ENCODE measurements around the gene CRACDL.

CRACDL gene

DNA sequence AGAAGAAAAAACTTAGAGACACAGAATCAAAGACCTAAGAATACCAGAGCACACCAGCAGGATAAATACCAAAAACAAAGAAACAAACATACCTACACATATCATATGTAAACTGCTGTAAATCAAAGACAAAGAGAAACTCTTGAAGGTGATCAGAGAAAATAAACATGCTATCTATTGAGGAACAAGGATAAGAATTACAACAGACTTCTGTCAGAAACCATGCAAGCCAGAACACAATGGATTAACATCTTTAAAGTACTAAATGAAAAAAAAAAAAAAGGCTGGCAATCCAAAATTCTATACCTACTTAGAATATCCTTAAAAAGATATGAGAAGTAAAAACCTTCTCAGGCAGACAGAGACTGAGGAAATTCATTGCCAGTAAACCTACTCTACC is 153.5 kb downstream of the CRACDL start:
- TF ChIP-seq, protein P1, sequence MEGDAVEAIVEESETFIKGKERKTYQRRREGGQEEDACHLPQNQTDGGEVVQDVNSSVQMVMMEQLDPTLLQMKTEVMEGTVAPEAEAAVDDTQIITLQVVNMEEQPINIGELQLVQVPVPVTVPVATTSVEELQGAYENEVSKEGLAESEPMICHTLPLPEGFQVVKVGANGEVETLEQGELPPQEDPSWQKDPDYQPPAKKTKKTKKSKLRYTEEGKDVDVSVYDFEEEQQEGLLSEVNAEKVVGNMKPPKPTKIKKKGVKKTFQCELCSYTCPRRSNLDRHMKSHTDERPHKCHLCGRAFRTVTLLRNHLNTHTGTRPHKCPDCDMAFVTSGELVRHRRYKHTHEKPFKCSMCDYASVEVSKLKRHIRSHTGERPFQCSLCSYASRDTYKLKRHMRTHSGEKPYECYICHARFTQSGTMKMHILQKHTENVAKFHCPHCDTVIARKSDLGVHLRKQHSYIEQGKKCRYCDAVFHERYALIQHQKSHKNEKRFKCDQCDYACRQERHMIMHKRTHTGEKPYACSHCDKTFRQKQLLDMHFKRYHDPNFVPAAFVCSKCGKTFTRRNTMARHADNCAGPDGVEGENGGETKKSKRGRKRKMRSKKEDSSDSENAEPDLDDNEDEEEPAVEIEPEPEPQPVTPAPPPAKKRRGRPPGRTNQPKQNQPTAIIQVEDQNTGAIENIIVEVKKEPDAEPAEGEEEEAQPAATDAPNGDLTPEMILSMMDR (IDR thresholded peaks at IDR 0.05; ENCODE audit: control insufficient read depth, extremely low read depth, insufficient read depth), result no peak
- DNase-seq (ENCODE audit: low read depth), result no peak
- no peak overlapping the region for H3K4me3 ChIP-seq (ENCODE audit: low read depth, low read length)

GRCh38 chr2:98781822-98782221 is 154.2 kb downstream of the CRACDL start:
- DNase-seq (ENCODE audit: low read depth), result no peak
- H3K4me3 ChIP-seq (ENCODE audit: low read depth, low read length), result no peak overlapping the region
- TF ChIP-seq, protein P1 (IDR thresholded peaks at IDR 0.05; ENCODE audit: control insufficient read depth, extremely low read depth, insufficient read depth), result no peak

DNA sequence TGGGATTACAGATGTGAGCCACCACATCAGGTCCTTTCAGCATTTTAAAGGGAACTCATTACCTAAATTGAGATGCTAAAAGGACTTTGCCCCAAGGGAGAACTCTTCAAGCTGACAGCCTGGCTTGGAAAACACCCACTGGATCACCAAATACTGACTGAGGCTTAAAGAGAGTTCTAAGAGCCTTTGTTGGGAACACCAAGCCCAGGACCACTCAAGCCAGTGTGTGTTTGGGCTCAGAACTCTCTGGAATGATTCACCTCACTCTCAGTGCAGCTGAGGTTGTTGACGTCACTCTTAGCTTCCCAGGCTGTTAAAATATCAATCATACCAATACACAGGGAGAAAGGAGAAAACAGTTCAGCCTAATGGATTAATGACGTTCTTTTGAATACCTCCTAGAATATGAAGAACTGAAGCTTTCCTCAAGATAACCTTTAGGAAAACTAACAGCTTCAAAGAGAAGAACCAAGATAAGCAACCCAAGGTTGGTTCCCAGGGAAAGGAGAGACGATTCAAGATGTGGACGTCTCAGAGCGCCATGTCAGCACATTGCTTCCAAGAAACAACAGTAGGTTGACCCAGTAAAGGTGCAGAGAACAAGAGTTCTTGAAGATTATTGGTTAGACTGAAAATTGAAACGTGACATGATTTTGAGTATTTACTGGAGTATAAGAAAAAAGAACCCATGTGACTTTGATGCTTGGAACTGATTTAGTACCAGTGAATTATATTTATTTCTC is 157.1 kb downstream of the CRACDL start:
- H3K4me3 ChIP-seq (ENCODE audit: low read depth, low read length), result no peak overlapping the region
- no peak for DNase-seq (ENCODE audit: low read depth)
- TF ChIP-seq, protein P1 (IDR thresholded peaks at IDR 0.05; ENCODE audit: control insufficient read depth, extremely low read depth, insufficient read depth), result no peak

DNA sequence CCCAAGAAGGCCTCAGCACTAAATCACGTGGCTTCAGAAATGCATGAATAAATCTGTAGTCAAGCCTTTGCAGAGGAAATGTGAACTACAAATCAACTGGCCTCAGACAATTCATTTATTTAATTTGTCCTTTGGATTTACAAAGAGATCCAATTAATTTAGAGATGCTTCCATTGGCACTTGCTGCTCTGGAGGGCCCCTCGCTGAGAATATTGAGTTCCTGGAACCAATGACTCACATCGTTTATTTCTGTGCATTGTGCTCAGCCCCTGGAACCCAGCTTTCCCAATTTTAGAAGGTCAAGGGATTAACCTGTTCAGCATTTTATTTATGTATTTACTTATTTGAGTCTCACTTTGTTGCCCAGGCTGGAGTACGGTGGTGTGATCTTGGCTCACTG is 157.9 kb downstream of the CRACDL start:
- DNase-seq (ENCODE audit: low read depth), result no peak
- H3K4me3 ChIP-seq (ENCODE audit: low read depth, low read length), result no peak overlapping the region
- TF ChIP-seq, protein P1 (IDR thresholded peaks at IDR 0.05; ENCODE audit: control insufficient read depth, extremely low read depth, insufficient read depth), result no peak

GRCh38 chr2:98777710-98778109 is 158.3 kb downstream of the CRACDL start:
- no peak overlapping the region for H3K4me3 ChIP-seq (ENCODE audit: low read depth, low read length)
- DNase-seq (ENCODE audit: low read depth), result no peak
- TF ChIP-seq, protein P1 (IDR thresholded peaks at IDR 0.05; ENCODE audit: control insufficient read depth, extremely low read depth, insufficient read depth), result no peak

DNA sequence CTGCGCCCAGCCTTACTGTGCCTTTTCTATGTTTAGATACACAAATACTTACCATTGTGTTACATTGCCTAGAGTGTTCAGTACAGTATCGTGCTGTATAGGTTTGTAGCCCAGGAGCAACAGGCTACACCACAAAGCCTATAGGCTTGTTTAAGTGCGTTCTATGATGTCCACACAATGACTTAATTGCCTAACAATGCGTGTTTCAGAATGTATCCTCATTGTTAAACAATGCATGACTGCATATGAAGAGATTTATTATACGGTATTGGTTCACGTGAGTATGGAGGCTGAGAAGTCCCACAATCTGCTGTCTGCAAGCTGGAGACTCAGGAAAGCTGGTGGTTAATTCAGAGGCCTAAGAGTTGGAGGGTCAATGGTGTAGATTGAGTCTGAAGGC is 158.9 kb downstream of the CRACDL start:
- TF ChIP-seq, protein P1 (IDR thresholded peaks at IDR 0.05; ENCODE audit: control insufficient read depth, extremely low read depth, insufficient read depth), result no peak
- H3K4me3 ChIP-seq (ENCODE audit: low read depth, low read length), result no peak overlapping the region
- no peak for DNase-seq (ENCODE audit: low read depth)

- no peak overlapping the region for H3K4me3 ChIP-seq (ENCODE audit: low read depth, low read length)
- TF ChIP-seq, protein P1 (IDR thresholded peaks at IDR 0.05; ENCODE audit: control insufficient read depth, extremely low read depth, insufficient read depth), result no peak
- DNase-seq (ENCODE audit: low read depth), result no peak
Observed at GRCh38 chr2:98776136-98776535, 159.9 kb downstream of the CRACDL start.

Measured in LNCaP clone FGC (cell line).